ENCODE data around the gene RICTOR.
A peak's percentile ranks its signal among the peaks of the same experiment; 100 is the strongest.
"Not testable (repeated sequence)": the region's sequence is repeated elsewhere in the genome, so short reads cannot be mapped to it uniquely, and the experiment has no call there.

Gene RICTOR

DNA sequence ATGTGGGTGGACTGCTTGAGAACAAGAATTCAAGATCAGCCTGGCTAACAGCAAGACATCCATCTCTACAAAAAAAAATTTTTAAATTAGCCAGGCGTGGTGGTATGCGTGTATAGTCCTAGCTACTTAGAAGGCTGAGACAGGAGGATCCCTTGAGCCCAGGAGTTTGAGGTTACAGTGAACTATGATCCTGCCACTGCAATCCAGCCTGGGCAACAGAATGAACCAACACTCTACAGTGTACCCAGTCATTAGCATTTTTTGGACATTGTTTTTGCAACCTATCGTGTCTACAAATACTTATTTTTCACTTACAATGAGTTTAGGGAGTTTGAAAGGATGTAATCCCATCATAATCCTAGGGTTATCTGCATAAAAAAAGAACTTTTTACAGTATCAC is 22.1 kb downstream of the RICTOR start:
- TF ChIP-seq CTCF (IDR thresholded peaks at IDR 0.05; ENCODE audit: low read depth, low read length) = no peak
- H3K4me3 ChIP-seq (replicated peaks in 1 of 2; ENCODE audit: low read depth in 2 of 2, low read length in 2 of 2) = no peak overlapping the region
- no peak for DNase-seq (ENCODE audit: low read depth in 2 of 2)

DNA sequence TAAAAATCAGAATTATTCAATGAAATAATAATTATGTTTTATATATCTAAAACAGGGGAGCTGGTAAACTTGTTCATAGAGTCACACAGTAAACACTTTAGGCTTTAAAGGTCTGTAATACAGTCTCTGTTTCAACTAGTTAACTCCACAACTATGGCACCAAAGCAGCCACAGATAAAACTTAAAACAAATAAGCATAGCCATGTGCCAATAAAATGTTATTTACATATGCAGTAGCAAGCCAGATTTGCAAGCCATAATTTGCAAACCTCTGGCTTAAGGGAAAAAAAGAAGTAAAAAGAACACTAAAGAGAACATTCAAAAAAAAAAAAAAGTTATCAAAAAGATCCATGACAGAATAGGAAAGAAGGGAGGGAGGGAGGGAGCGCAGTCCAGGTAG is 24.9 kb downstream of the RICTOR start:
- no peak for TF ChIP-seq CTCF (IDR thresholded peaks at IDR 0.05; ENCODE audit: low read depth, low read length)
- no peak for DNase-seq (ENCODE audit: low read depth in 2 of 2)

DNA sequence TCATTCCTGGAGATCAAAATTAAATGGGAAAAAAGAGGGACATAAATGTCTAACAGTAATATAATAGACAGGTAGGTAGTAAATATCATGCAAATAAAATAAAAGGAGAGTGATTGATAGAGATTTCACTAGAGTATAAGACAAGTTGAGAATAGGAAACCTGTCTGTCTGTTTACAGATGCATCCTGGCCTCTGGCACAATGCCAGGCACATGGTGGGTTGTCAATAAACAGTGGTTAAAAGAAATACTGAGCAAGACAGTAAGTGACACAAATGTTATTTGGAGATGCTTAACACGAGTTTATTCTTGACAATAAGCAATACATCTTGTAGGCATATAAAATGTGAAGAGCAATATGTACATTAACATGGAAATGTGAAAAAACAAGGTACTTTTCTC is 33.3 kb downstream of the RICTOR start:
- H3K4me3 ChIP-seq (replicated peaks in 1 of 2; ENCODE audit: low read depth in 2 of 2, low read length in 2 of 2) = no peak overlapping the region
- DNase-seq (ENCODE audit: low read depth in 2 of 2) = no peak
- no peak for TF ChIP-seq CTCF (IDR thresholded peaks at IDR 0.05; ENCODE audit: low read depth, low read length)

More for the DNA sequence above, 24.9 kb downstream of the RICTOR start:
- no peak overlapping the region for H3K4me3 ChIP-seq (replicated peaks in 1 of 2; ENCODE audit: low read depth in 2 of 2, low read length in 2 of 2)

DNA sequence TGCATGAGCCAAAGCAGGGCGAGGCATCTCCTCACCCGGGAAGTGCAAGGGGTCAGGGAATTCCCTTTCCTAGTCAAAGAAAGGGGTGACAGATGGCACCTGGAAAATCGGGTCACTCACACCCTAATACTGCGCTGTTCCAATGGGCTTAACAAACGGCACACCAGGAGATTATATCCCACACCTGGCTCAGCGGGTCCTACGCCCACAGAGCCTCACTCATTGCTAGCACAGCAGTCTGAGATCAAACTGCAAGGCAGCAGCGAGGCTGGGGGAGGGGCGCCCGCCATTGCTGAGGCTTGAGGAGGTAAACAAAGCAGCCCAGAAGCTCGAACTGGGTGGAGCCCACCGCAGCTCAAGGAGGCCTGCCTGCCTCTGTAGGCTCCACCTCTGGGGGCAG is 39.7 kb downstream of the RICTOR start:
- H3K4me3 ChIP-seq (replicated peaks in 1 of 2; ENCODE audit: low read depth in 2 of 2, low read length in 2 of 2); DNase-seq (ENCODE audit: low read depth in 2 of 2): not testable (repeated sequence)

DNA sequence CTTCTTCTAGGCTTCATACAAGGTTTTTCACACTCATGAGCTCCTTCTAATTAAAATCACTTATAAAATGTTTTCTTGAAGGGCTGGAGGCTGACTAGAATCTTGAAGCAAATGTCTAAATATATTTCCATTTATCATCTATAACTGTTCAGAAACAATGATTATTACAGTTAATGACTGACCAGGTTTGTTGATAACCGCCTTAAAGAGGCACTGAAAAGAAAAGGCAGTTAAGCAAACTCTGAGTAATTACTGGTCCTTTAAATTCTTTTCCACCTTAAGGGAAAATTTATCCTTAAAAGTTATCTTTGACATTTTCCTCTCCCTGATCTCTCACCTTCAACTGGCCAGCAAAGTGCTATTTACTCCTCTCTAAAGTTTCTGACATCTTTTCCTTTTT is 43.2 kb downstream of the RICTOR start:
- TF ChIP-seq CTCF (IDR thresholded peaks at IDR 0.05; ENCODE audit: low read depth, low read length) = no peak
- DNase-seq (ENCODE audit: low read depth in 2 of 2) = no peak

GRCh38 chr5:39025456-39025855 is 48.7 kb downstream of the RICTOR start:
- TF ChIP-seq CTCF (IDR thresholded peaks at IDR 0.05; ENCODE audit: low read depth, low read length) = no peak
- H3K4me3 ChIP-seq (replicated peaks in 1 of 2; ENCODE audit: low read depth in 2 of 2, low read length in 2 of 2) = no peak overlapping the region
- DNase-seq (ENCODE audit: low read depth in 2 of 2) = no peak

More for the DNA sequence above, 43.2 kb downstream of the RICTOR start:
- H3K4me3 ChIP-seq (replicated peaks in 1 of 2; ENCODE audit: low read depth in 2 of 2, low read length in 2 of 2) = no peak overlapping the region

- peak in 1 of 2 donors; percentile 23 for DNase-seq (ENCODE audit: low read depth in 2 of 2)
- TF ChIP-seq CTCF (IDR thresholded peaks at IDR 0.05; ENCODE audit: low read depth, low read length) = no peak
Observed at GRCh38 chr5:39024884-39025283, 49.3 kb downstream of the RICTOR start.

More at GRCh38 chr5:39024884-39025283, 49.3 kb downstream of the RICTOR start:
- H3K4me3 ChIP-seq (replicated peaks in 1 of 2; ENCODE audit: low read depth in 2 of 2, low read length in 2 of 2) = no peak overlapping the region
